HG03439 (cell line): ENCODE results near the gene THY1.
"Not testable (repeated sequence)": the region's sequence is repeated elsewhere in the genome, so short reads cannot be mapped to it uniquely, and the experiment has no call there.

Experiments
- ATAC-seq: cut with Tn5 transposase; IDR thresholded peaks from one replicate; pipeline ENCODE4 v1.9.1; 2021; ENCODE audit warnings: mild to moderate bottlenecking, moderate library complexity; ENCODE audit not compliant: unreplicated experiment

THY1 gene

DNA sequence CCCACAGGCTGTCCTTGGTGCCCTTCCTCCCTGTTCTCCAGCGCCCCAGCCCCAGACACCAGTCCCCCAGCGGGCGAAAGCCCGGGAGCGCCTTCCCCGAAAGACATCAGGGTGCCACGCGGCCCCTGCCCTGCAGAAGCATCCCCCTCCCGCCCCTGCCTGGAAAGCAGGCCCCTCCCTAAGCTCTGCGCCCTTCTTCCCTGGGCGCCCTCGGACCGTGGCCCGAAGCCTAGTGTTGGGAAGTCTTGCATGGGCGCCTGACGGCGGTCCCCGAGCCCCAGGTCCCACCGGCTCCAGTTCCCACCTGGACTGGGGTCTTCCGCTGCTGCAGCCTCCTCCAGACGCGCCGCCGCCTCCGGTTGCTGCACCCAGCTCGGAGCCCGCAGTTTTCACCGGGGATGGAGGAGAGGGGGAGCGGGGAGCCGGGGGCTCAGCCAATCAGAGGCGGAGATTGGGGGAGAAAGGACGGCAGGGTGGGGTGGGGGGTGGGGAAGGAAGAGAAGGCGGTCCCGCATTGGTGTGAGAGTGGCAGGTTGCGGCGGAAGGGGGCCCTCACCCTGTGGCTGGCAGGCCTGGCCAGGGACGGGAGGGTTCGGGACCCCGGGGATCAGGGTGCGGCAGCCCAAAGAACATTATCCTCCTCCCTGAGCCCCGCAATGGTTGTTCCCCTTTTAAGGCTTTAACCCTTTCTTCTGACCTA, at the start of gene THY1:
Gene THY1, minus strand, starts transcription at position 364 of the 700 bp plus-strand sequence. CDS start 2,267 bp downstream, outside the sequence.
- no peak for ATAC-seq

- ATAC-seq = no peak
Observed at GRCh38 chr11:119472186-119472855, 49.3 kb upstream of the THY1 start.

- ATAC-seq = no peak
Observed at GRCh38 chr11:119471329-119471728, 48.4 kb upstream of the THY1 start.

- ATAC-seq = no peak
Observed at GRCh38 chr11:119470317-119471291, 47.6 kb upstream of the THY1 start.

DNA sequence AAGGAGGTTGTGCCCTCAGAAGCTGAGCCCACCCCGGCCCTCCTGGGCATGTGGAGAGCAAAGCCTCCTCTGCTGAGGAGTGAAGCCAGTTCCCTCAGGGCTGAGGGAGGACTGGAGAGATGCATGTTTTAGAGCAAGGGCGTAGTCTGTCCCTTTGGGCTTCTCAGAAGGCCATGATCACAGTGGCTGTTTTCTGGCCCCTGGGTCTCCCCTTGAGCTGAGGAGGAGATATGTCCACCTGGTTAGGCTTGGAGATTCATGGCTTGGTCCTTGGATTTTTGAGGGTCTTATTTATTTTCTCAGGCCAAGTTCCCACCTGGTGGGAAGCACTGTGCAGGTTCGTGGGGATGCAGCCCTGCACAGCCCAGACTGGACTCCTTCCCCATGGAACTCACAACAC, 46.5 kb upstream of the THY1 start:
- no peak for ATAC-seq

DNA sequence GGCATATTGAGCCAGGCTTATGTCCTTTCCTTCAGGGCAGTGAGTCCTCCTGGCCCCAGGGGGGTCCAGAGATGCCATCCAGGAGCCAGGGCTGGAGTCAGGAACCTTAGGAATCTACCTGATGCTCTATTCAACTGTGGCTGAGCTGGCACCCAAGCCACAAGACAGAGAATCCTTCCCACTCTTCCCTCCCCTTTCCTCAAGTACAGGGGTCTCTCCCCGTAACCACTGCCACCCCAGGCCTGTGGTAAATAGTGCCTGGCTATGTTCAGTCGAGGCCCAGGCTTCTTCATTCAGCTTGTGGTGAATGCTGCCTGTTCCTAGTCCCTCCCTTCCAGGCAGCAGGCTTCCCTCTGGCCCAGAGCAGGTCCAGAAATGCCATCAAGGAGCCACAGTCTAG, 45.5 kb upstream of the THY1 start:
- ATAC-seq = no peak

DNA sequence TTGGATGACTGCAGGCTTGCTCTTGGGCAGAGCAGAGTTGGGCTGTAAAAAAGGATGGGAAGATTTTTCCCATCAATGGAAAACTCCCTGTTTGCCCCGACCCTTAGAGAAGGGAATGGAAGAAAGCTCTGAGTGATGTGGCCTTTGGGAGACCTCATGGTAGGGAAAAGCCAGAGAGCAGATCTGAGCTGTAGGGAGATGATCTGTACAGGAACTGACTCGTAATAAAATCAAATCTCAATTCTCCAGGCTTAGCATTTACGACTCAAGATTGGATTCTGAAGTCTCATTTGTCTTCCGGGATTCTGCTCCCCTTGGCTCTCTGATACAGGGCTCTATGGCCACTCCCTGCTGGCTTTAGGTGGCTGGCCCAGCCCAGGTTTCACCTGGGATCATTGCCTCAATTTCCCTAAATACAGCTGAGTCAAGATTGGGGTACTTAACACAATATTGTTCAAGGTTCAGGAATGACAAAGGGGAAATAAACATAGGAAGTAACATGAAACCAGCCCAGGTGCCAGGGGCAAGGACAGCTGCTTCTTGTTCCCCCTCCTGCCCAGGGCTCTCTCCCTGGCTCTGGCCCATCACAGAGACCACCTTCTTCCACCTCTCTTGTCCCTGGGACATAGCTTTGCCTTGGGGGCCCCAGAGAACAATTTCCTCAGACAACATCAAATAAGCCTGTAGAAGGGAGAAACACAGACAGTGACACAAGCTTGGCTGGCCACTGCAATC, 38.4 kb upstream of the THY1 start:
- ATAC-seq = no peak

GRCh38 chr11:119460582-119460981, 37.6 kb upstream of the THY1 start:
- no peak for ATAC-seq

DNA sequence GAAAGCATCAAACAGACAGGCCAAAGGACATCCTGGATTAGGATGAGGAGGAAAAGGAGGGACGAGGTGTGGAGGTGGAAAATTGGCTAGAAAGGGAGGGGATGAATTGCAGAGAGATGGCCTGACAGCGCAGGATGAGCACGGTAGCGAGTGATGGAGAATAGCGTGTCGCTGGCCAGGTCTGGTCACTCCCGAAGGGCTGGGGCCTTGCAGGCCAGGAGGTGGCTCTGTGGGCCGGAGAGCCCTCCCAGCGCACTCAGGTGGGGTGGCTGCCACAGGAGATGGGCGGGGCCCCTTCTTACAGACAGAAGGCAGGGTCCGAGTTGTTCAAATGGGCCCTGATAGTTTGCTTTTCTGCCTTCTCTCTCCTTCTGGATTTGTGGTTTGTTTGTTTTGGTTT, 37.1 kb upstream of the THY1 start:
- no peak for ATAC-seq

DNA sequence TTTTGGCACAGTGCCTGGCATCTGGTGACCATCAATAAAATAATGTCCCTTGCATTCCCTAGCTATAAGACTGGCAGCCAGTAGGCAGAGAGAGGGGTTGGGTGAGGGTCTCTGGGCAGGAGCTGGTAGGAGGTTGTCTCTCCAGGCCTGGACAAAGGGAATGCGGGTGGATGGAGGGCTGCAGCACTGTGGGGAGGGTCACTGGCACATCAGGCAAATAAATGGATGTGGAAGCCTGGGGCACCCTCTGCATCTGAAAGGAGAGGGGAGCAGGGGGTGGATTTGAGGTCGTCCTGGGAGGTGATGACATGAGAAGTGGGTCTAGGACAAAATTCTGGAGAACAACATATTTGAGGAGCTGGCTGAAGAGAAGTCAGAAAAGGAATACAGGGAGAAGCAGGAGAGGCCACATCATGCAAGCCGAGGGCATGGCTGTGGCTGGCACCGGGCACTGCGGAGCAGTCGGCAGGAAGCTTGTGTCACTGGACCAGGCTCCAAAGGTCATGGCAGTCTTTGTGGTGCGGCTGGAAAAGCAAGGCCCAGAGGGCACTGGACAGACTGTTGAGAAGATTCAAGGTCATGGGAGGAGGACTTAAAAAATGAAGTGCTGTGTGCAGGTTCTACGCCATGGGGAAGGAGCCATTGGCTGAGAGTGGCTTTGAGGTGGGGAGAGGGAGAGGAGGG, 36.5 kb upstream of the THY1 start:
- no peak for ATAC-seq

- not testable (repeated sequence) for ATAC-seq
Observed at GRCh38 chr11:119455708-119456107, 32.7 kb upstream of the THY1 start.

DNA sequence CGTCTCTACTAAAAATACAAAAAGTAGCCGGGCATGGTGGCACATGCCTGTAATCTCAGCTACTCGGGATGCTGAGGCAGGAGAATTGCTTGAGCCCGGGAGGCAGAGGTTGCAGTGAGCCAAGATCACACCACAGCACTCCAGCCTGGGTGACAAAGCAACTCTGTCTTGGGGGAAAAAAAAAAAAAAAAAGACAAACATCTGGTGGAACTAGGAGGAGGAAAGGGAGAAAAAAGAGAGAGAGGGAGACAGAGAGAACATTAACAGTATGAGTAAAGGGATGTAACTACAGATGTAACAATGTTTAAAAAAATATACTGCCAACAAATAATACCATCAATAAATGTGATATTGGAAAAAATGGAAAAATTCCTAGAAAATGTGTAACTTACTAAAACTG, 32.3 kb upstream of the THY1 start:
- not testable (repeated sequence) for ATAC-seq

DNA sequence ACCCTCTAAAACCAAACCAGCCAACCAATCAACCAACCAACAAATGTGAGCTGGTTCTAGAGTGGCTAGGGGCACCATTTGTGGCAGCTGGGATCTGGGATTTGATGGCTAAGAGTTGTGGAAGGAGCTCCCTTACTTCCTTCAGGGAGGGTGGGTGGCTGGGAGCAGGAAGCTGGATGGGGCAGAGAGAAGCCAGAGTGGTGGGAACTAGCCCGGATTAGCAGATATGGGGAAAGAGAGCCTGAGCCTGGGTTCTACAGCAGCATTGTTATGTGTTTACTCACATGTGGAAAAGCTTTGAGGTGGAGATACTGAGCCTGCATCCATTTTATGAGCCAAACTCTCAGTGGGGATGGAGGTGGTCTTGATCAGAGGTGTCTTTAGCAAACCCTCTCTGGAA, 30.9 kb upstream of the THY1 start:
- no peak for ATAC-seq

- ATAC-seq = no peak
Observed at GRCh38 chr11:119450590-119451326, 27.8 kb upstream of the THY1 start.

DNA sequence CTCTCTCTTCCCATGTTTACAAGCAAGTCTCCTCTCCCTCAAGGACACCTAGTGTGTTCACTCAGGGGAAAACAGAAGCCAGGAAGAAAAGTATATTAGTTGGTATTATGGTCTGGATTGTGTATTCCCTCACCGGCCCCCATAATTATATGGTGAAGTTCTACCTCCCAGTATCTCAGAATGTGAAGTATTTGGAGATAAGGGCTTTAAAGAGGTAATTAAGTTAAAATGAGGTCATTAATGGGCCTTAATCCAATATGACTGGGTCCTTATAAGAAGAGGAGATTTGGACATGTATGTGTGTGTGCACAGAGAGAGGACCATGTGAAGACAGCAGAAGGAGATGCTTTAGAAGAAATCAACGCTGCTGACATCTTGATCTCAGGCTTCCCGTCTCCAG, 26.5 kb upstream of the THY1 start:
- ATAC-seq = no peak

- no peak for ATAC-seq
Observed at GRCh38 chr11:119448380-119448779, 25.4 kb upstream of the THY1 start.

GRCh38 chr11:119447664-119448242, 24.8 kb upstream of the THY1 start:
- ATAC-seq = no peak

DNA sequence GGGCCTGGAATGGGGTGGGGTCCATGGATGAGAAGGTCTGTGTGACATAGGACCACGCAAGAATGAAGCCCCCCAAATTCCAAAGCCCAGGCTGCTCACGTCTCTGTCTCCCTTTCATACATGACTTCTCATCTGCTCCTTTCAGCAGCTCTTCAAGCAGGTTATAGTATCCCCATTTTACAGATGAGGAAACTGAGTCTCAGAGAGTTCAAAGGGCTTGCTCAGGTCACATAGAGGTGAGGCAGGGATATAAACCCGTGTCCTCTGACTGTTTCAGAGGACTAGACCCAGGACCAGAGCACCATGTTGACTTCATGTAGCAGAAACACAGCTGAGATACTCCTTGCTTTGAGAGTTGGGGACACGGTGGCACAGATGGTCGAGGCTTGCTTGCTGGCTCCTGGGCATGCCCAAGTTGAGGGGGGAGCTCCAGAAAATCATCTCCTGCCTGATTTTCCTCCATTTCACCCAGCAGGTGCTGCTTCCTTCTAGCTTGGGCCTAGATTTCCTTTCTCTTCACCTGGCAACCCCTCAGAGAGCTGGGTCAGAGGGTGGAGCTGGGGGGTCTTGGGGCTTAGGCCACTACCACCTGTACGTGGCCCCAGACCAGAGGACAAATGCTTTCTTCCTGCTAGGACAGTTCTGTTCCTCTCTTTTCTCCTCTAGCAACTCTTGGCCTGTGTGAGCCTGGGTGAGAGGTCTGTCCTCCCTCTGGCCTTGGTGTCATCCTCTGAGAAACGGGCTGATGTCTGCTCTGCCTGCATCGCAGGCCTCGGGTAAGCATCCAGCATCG, 24.1 kb upstream of the THY1 start:
- no peak for ATAC-seq
